ENCODE measurements around the gene PRSS27. TPM values are rescaled to one million over a fixed set of nuclear protein-coding genes. Genes with fewer than 3 reads are reported as not detected.

The PRSS27 gene
- total RNA-seq, 2 donors from 2014 or later = 0.15 to 0.56 TPM

GRCh38 chr16:2715966-2716885, 3.8 kb downstream of the PRSS27 start:
- H3K4me3 ChIP-seq = no peak overlapping the region
- intact Hi-C loops (cut with DNase I) = no loop called here
- H3K36me3 ChIP-seq = no peaks in the 10 kb centered on the region
- TF ChIP-seq CTCF (IDR thresholded peaks at IDR 0.05) = no peak
- H3K4me1 ChIP-seq = peaks cover 5% of the 10 kb centered on the region
- DNase-seq = no peak
- no peak overlapping the region for H3K27ac ChIP-seq
- H3K9ac ChIP-seq (ENCODE audit: low read depth in 2 of 2, low read length in 2 of 2) = no peak overlapping the region
- no peaks in the 10 kb centered on the region for H3K9me3 ChIP-seq
- H3K27me3 ChIP-seq = peaks cover 4% of the 10 kb centered on the region

- TF ChIP-seq CTCF (IDR thresholded peaks at IDR 0.05) = no peak
- peaks cover 4% of the 10 kb centered on the region for H3K27me3 ChIP-seq
- no peaks in the 10 kb centered on the region for H3K36me3 ChIP-seq
- H3K27ac ChIP-seq = no peak overlapping the region
- no peak overlapping the region for H3K4me3 ChIP-seq
- DNase-seq = peak; percentile 60
- H3K9ac ChIP-seq (ENCODE audit: low read depth in 2 of 2, low read length in 2 of 2) = no peak overlapping the region
- intact Hi-C loops (cut with DNase I) = no loop called here
- peaks cover 5% of the 10 kb centered on the region for H3K4me1 ChIP-seq
- H3K9me3 ChIP-seq = no peaks in the 10 kb centered on the region
Measured at GRCh38 chr16:2715519-2715918, 4.5 kb downstream of the PRSS27 start.

- Histone ChIP-seq H3K9ac (ENCODE audit: low read depth in 2 of 2, low read length in 2 of 2) (no peak overlapping the region), H3K36me3 (no peaks in the 10 kb centered on the region), H3K27ac (no peak overlapping the region), H3K9me3 (no peaks in the 10 kb centered on the region), H3K4me3 (no peak overlapping the region), H3K4me1 (peaks cover 5% of the 10 kb centered on the region), H3K27me3 (peaks cover 4% of the 10 kb centered on the region)
- intact Hi-C loops (cut with DNase I) = no loop called here
- TF ChIP-seq CTCF (IDR thresholded peaks at IDR 0.05) = no peak
- DNase-seq = no peak
Measured at GRCh38 chr16:2715064-2715463, 5.0 kb downstream of the PRSS27 start.

- Histone ChIP-seq H3K4me1 (no peaks in the 10 kb centered on the region), H3K9ac (ENCODE audit: low read depth in 2 of 2, low read length in 2 of 2) (no peak overlapping the region), H3K9me3 (no peaks in the 10 kb centered on the region), H3K27me3 (peaks cover 4% of the 10 kb centered on the region), H3K36me3 (no peaks in the 10 kb centered on the region), H3K4me3 (no peak overlapping the region), H3K27ac (no peak overlapping the region)
- intact Hi-C loops (cut with DNase I) = no loop called here
- no peak for TF ChIP-seq CTCF (IDR thresholded peaks at IDR 0.05)
- DNase-seq = no peak
Measured at GRCh38 chr16:2713985-2714774, 5.8 kb downstream of the PRSS27 start.

GRCh38 chr16:2713523-2713922, 6.5 kb downstream of the PRSS27 start:
- Histone ChIP-seq H3K9ac (ENCODE audit: low read depth in 2 of 2, low read length in 2 of 2) (no peak overlapping the region), H3K36me3 (peaks cover under 1% of the 10 kb centered on the region), H3K4me1 (no peaks in the 10 kb centered on the region), H3K4me3 (no peak overlapping the region), H3K27me3 (peaks cover 4% of the 10 kb centered on the region), H3K9me3 (no peaks in the 10 kb centered on the region), H3K27ac (no peak overlapping the region)
- TF ChIP-seq CTCF (IDR thresholded peaks at IDR 0.05) = no peak
- intact Hi-C loops (cut with DNase I) = no loop called here
- no peak for DNase-seq
